ENCODE data around the gene SND1.

DNA sequence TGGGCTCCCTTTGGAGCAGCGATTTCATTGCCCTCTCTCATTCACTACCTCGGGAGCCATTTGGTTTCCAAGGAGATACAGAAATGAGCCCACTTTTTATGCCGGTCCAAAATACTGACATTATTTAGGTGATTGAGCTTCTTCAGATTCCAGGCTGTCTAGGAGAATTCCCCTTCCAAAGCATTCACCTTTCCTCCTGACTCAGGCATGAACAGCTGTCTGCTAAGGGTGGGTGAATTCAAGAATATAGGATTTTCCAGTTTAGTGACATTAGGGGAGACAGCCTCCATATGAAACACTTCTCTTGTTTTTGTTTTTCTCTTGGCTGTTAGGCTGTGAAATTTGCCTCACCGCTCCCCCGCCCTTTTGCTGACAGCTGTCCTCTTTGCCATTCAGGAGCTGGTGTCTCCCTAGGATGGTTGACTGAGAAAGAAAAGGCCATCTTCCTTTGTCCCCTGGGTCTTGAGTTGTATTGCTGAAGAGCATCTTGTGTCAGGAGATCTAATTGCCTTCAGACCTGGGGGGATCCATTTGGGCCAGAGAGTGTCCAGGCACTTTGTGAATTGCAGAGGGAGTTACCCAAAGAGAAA is 322.5 kb downstream of the SND1 start:
- TF ChIP-seq EZH2 (IDR thresholded peaks at IDR 0.05), result no peak
- no peak for TF ChIP-seq POLR2AphosphoS5 (IDR thresholded peaks at IDR 0.05; ENCODE audit: borderline replicate concordance, low read depth, low read length)
